K562 (cell line): ENCODE data around the gene RTF1. TPM values are rescaled to one million over a fixed set of nuclear protein-coding genes. Genes with fewer than 3 reads are reported as not detected.

Source experiments
- E2F3 ChIP-seq: fragments of 250-450 bp; sonication (Bioruptor Pico); IDR thresholded peaks from 2 replicates; pipeline ENCODE4 v1.4.0; 2020; ENCODE audit warnings: mild to moderate bottlenecking
- HDAC8 ChIP-seq: fragments of 450-650 bp; IDR thresholded peaks from 2 replicates; pipeline ENCODE4 v1.6.1; 2016; ENCODE audit warnings: mild to moderate bottlenecking, missing genetic modification characterization, moderate library complexity, missing compliant biosample characterization
- LEF1 ChIP-seq: fragments of 450-650 bp; IDR thresholded peaks from 2 replicates; pipeline ENCODE4 v1.6.1; 2016; ENCODE audit warnings: mild to moderate bottlenecking
- SIN3B ChIP-seq: fragments of 450-650 bp; IDR thresholded peaks from 2 replicates; pipeline ENCODE4 v1.6.1; 2017; ENCODE audit warnings: low read depth, mild to moderate bottlenecking, moderate library complexity
- ZNF146 ChIP-seq: IDR thresholded peaks from one replicate; pipeline ENCODE4 v1.6.1; 2018; ENCODE audit warnings: missing compliant biosample characterization; ENCODE audit not compliant: unreplicated experiment
- ZNF175 ChIP-seq: fragments of 200-800 bp; sonication (Bioruptor generic); IDR thresholded peaks from 2 replicates; pipeline ENCODE4 v1.6.1; 2016; ENCODE audit warnings: low read depth, mild to moderate bottlenecking, missing genetic modification characterization, missing compliant biosample characterization
- ZNF41 ChIP-seq: fragments of 250-450 bp; sonication (Bioruptor Pico); conservative IDR thresholded peaks from 2 replicates; pipeline ENCODE4 v1.4.0; 2020; ENCODE audit warnings: mild to moderate bottlenecking
- ZZZ3 ChIP-seq: fragments of 450-650 bp; IDR thresholded peaks from 2 replicates; pipeline ENCODE4 v1.6.1; 2016; ENCODE audit warnings: antibody characterized with exemption, mild to moderate bottlenecking, moderate library complexity
- polyA plus RNA-seq, 8 experiments: library from polyadenylated mRNA; depleted of rRNA in 4 of 8; stranded (reverse) in 5 of 8; unstranded in 3 of 8; fragments of >200 nt; fragmentation: Nextera tagmentation in 2 of 8; fragmentation: Illumina TruSeq in 1 of 8; extraction: Ambion mirVana in 2 of 8; extraction: Trizol in 1 of 8; gene quantifications; 2 replicates each; pipeline versions ENCODE4 v1.2.1 to v1.2.3, GENCODE V29; 2011 to 2014; ENCODE audit warnings: inconsistent platforms in 1 of 8, missing spikeins in 1 of 8
- total RNA-seq, 7 experiments: library from RNA; depleted of rRNA in 6 of 7; stranded (reverse); fragments of >200 nt in 6 of 7; fragmentation: Illumina TruSeq in 2 of 7; extraction: Trizol in 2 of 7; gene quantifications; 2 replicates each; pipeline versions ENCODE4 v1.2.1 to v1.2.3, GENCODE V29; 2011 to 2021; ENCODE audit warnings: low replicate concordance in 1 of 7
- TF ChIP-seq, protein P1 (sequence below): sonication (generic); formaldehyde crosslinking; IDR thresholded peaks from 2 replicates; pipeline ENCODE4 v1.8.1; 2023; ENCODE audit warnings: missing genetic modification reagents, mild to moderate bottlenecking, borderline replicate concordance
- TF ChIP-seq, protein P2 (sequence below): fragments of 250-450 bp; sonication (Bioruptor Pico); IDR thresholded peaks from 2 replicates; pipeline ENCODE4 v1.4.0; 2020; ENCODE audit warnings: mild to moderate bottlenecking
- TF ChIP-seq, protein P3 (sequence below): sonication (generic); formaldehyde crosslinking; IDR thresholded peaks from 2 replicates; pipeline ENCODE4 v1.8.0; 2022; ENCODE audit warnings: mild to moderate bottlenecking, missing genetic modification reagents
- TF ChIP-seq, protein P4 (sequence below): fragments of 450-650 bp; IDR thresholded peaks from 2 replicates; pipeline ENCODE4 v1.6.1; 2017; ENCODE audit warnings: antibody characterized with exemption, mild to moderate bottlenecking

RTF1 gene
- total and polyA plus RNA-seq, 9 of the 15 experiments (the other 6 are each of a cell fraction or from before 2014, with no cell fraction given), result 7.6 to 69.5 (median 31.5) TPM

DNA sequence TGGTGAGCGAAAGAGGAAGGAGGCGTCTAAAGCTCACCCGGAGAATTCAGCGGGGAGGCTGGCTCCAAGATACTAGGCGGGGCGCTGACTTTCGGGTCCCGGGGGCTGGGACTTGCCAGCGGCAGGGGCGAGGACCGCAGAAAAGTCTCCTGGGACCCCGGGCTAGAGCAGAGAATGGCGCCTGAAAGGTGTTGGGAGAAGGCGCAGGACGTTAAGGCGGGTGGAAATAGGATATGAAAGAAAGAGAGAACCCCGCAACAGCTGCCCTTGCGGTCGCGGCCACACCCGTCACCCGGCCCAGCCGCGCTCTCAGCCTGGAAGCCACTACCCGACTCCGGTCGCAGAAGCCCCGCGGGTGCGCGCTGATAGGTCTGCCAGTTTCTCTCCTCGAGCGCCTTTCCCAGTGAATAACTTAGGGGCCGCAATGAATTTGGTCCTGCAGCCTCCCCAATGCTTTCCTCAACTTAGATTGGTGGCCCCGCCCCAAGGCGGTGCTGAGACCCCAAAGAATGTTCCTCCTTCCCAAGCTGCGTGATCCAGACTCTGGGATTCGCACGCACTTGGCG, 96.1 kb downstream of the RTF1 start (continued):
- TF ChIP-seq, protein P1, sequence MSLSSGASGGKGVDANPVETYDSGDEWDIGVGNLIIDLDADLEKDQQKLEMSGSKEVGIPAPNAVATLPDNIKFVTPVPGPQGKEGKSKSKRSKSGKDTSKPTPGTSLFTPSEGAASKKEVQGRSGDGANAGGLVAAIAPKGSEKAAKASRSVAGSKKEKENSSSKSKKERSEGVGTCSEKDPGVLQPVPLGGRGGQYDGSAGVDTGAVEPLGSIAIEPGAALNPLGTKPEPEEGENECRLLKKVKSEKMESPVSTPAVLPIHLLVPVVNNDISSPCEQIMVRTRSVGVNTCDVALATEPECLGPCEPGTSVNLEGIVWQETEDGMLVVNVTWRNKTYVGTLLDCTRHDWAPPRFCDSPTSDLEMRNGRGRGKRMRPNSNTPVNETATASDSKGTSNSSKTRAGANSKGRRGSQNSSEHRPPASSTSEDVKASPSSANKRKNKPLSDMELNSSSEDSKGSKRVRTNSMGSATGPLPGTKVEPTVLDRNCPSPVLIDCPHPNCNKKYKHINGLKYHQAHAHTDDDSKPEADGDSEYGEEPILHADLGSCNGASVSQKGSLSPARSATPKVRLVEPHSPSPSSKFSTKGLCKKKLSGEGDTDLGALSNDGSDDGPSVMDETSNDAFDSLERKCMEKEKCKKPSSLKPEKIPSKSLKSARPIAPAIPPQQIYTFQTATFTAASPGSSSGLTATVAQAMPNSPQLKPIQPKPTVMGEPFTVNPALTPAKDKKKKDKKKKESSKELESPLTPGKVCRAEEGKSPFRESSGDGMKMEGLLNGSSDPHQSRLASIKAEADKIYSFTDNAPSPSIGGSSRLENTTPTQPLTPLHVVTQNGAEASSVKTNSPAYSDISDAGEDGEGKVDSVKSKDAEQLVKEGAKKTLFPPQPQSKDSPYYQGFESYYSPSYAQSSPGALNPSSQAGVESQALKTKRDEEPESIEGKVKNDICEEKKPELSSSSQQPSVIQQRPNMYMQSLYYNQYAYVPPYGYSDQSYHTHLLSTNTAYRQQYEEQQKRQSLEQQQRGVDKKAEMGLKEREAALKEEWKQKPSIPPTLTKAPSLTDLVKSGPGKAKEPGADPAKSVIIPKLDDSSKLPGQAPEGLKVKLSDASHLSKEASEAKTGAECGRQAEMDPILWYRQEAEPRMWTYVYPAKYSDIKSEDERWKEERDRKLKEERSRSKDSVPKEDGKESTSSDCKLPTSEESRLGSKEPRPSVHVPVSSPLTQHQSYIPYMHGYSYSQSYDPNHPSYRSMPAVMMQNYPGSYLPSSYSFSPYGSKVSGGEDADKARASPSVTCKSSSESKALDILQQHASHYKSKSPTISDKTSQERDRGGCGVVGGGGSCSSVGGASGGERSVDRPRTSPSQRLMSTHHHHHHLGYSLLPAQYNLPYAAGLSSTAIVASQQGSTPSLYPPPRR (CRISPR knock-in tag), result no peak
- TF ChIP-seq ZNF146 (CRISPR knock-in tag), result no peak
- TF ChIP-seq, protein P2, sequence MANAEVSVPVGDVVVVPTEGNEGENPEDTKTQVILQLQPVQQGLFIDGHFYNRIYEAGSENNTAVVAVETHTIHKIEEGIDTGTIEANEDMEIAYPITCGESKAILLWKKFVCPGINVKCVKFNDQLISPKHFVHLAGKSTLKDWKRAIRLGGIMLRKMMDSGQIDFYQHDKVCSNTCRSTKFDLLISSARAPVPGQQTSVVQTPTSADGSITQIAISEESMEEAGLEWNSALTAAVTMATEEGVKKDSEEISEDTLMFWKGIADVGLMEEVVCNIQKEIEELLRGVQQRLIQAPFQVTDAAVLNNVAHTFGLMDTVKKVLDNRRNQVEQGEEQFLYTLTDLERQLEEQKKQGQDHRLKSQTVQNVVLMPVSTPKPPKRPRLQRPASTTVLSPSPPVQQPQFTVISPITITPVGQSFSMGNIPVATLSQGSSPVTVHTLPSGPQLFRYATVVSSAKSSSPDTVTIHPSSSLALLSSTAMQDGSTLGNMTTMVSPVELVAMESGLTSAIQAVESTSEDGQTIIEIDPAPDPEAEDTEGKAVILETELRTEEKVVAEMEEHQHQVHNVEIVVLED (CRISPR knock-in tag), result no peak
- TF ChIP-seq ZNF41 (CRISPR knock-in tag), result no peak
- 0 out of 2 replicates have a peak, but pooled peaks have one; percentile 13 for TF ChIP-seq LEF1
- TF ChIP-seq, protein P3, sequence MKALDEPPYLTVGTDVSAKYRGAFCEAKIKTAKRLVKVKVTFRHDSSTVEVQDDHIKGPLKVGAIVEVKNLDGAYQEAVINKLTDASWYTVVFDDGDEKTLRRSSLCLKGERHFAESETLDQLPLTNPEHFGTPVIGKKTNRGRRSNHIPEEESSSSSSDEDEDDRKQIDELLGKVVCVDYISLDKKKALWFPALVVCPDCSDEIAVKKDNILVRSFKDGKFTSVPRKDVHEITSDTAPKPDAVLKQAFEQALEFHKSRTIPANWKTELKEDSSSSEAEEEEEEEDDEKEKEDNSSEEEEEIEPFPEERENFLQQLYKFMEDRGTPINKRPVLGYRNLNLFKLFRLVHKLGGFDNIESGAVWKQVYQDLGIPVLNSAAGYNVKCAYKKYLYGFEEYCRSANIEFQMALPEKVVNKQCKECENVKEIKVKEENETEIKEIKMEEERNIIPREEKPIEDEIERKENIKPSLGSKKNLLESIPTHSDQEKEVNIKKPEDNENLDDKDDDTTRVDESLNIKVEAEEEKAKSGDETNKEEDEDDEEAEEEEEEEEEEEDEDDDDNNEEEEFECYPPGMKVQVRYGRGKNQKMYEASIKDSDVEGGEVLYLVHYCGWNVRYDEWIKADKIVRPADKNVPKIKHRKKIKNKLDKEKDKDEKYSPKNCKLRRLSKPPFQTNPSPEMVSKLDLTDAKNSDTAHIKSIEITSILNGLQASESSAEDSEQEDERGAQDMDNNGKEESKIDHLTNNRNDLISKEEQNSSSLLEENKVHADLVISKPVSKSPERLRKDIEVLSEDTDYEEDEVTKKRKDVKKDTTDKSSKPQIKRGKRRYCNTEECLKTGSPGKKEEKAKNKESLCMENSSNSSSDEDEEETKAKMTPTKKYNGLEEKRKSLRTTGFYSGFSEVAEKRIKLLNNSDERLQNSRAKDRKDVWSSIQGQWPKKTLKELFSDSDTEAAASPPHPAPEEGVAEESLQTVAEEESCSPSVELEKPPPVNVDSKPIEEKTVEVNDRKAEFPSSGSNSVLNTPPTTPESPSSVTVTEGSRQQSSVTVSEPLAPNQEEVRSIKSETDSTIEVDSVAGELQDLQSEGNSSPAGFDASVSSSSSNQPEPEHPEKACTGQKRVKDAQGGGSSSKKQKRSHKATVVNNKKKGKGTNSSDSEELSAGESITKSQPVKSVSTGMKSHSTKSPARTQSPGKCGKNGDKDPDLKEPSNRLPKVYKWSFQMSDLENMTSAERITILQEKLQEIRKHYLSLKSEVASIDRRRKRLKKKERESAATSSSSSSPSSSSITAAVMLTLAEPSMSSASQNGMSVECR, result no peak
- TF ChIP-seq, protein P4, sequence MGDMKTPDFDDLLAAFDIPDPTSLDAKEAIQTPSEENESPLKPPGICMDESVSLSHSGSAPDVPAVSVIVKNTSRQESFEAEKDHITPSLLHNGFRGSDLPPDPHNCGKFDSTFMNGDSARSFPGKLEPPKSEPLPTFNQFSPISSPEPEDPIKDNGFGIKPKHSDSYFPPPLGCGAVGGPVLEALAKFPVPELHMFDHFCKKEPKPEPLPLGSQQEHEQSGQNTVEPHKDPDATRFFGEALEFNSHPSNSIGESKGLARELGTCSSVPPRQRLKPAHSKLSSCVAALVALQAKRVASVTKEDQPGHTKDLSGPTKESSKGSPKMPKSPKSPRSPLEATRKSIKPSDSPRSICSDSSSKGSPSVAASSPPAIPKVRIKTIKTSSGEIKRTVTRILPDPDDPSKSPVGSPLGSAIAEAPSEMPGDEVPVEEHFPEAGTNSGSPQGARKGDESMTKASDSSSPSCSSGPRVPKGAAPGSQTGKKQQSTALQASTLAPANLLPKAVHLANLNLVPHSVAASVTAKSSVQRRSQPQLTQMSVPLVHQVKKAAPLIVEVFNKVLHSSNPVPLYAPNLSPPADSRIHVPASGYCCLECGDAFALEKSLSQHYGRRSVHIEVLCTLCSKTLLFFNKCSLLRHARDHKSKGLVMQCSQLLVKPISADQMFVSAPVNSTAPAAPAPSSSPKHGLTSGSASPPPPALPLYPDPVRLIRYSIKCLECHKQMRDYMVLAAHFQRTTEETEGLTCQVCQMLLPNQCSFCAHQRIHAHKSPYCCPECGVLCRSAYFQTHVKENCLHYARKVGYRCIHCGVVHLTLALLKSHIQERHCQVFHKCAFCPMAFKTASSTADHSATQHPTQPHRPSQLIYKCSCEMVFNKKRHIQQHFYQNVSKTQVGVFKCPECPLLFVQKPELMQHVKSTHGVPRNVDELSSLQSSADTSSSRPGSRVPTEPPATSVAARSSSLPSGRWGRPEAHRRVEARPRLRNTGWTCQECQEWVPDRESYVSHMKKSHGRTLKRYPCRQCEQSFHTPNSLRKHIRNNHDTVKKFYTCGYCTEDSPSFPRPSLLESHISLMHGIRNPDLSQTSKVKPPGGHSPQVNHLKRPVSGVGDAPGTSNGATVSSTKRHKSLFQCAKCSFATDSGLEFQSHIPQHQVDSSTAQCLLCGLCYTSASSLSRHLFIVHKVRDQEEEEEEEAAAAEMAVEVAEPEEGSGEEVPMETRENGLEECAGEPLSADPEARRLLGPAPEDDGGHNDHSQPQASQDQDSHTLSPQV, result peak; percentile 9; the same call in 1 of the 2 replicates
- no peak for TF ChIP-seq ZZZ3
- no peak for TF ChIP-seq E2F3 (CRISPR knock-in tag)
- no peak for TF ChIP-seq ZNF175
- TF ChIP-seq HDAC8, result no peak
- no peak for TF ChIP-seq SIN3B
